HG03354 (cell line): ENCODE data around the gene ARHGAP23.

Source experiments
- ATAC-seq: cut with Tn5 transposase; IDR thresholded peaks from one replicate; pipeline ENCODE4 v1.9.1; 2021; ENCODE audit warnings: mild to moderate bottlenecking; ENCODE audit not compliant: unreplicated experiment, poor library complexity, severe bottlenecking

ARHGAP23 gene

GRCh38 chr17:38559880-38560230 is 131.6 kb downstream of the ARHGAP23 start:
- no peak for ATAC-seq

GRCh38 chr17:38560503-38561318 is 132.4 kb downstream of the ARHGAP23 start:
- no peak for ATAC-seq

GRCh38 chr17:38561416-38562214 is 133.4 kb downstream of the ARHGAP23 start:
- no peak for ATAC-seq
